Activated CD4-positive, alpha-beta memory T cell treated with anti-CD3 and anti-CD28 coated beads, Interleukin-2, amount 10 ng/mL, durations not matched to agents 7 days and 5 days (primary cell): Measurements from ENCODE around the gene IFIT2. TPM values are rescaled to one million over a fixed set of nuclear protein-coding genes. Genes with fewer than 3 reads are reported as not detected.

Experiments
- CTCF ChIA-PET: fragments of 350-600 bp; sonication (Branson Sonifier 250); formaldehyde crosslinking; loops from one replicate; lab custom pipeline; 2021; ENCODE audit warnings: antibody characterized with exemption, inconsistent platforms; lab: Charles Lee
- POLR2A ChIA-PET: fragments of 350-600 bp; sonication (Branson Sonifier 250); formaldehyde crosslinking; loops from one replicate; lab custom pipeline; 2021; ENCODE audit warnings: antibody characterized with exemption; lab: Charles Lee
- DNase-seq: peaks from one replicate; pipeline ENCODE4 v3.0.0-alpha.2; 2020
- H3K27ac Mint-ChIP-seq: one replicate; pipeline ENCODE4 v1.8.0; 2021; ENCODE audit warnings: mild to moderate bottlenecking, mixed read lengths
- H3K27me3 Mint-ChIP-seq: one replicate; pipeline ENCODE4 v1.8.0; 2021; ENCODE audit warnings: mixed read lengths
- H3K36me3 Mint-ChIP-seq: one replicate; pipeline ENCODE4 v1.8.0; 2021; ENCODE audit warnings: low read depth, mixed read lengths
- H3K4me1 Mint-ChIP-seq: one replicate; pipeline ENCODE4 v1.8.0; 2021; ENCODE audit warnings: mixed read lengths
- H3K4me3 Mint-ChIP-seq: one replicate; pipeline ENCODE4 v1.8.0; 2021; ENCODE audit warnings: mild to moderate bottlenecking, mixed read lengths
- H3K9me3 Mint-ChIP-seq: one replicate; pipeline ENCODE4 v1.8.0; 2021; ENCODE audit warnings: mixed read lengths
- total RNA-seq, 2 experiments: library from RNA; stranded (reverse); gene quantifications; one replicate each; pipeline ENCODE4 v1.2.3, GENCODE V29; 2021

The IFIT2 gene
- total RNA-seq, 2 experiments from 2014 or later, result 14.6 to 14.8 TPM

GRCh38 chr10:89338713-89339112, 36.9 kb downstream of the IFIT2 start:
- Mint-ChIP-seq H3K4me1 (peaks cover 37% of the 10 kb centered on the region), H3K27ac (no peak overlapping the region), H3K36me3 (peaks cover 81% of the 10 kb centered on the region), H3K4me3 (no peak overlapping the region), H3K9me3 (no peaks in the 10 kb centered on the region), H3K27me3 (peaks cover 17% of the 10 kb centered on the region)
- POLR2A ChIA-PET, result interaction anchor here (0.9 kb wide), 1 partner anchor 9 kb away, joined by 4 read pairs; no protein-coding TSS in a partner anchor
- no peak for DNase-seq
- CTCF ChIA-PET, result interaction anchor here (1.3 kb wide), 2 partner anchors 31 to 55 kb away, joined by 4 read pairs; no protein-coding TSS in a partner anchor

DNA sequence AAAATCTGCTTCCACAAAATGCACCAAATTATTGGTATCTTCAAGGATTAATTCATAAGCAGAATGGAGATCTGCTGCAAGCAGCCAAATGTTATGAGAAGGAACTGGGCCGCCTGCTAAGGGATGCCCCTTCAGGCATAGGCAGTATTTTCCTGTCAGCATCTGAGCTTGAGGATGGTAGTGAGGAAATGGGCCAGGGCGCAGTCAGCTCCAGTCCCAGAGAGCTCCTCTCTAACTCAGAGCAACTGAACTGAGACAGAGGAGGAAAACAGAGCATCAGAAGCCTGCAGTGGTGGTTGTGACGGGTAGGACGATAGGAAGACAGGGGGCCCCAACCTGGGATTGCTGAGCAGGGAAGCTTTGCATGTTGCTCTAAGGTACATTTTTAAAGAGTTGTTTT, 38.0 kb downstream of the IFIT2 start:
- Mint-ChIP-seq H3K9me3 (no peaks in the 10 kb centered on the region), H3K36me3 (peaks cover 74% of the 10 kb centered on the region), H3K4me1 (peaks cover 31% of the 10 kb centered on the region), H3K4me3 (no peak overlapping the region), H3K27me3 (peaks cover 22% of the 10 kb centered on the region), H3K27ac (no peak overlapping the region)
- no peak for DNase-seq
- ChIA-PET CTCF (interaction anchor here (1.3 kb wide), 1 partner anchor 30 kb away, joined by 4 read pairs; no protein-coding TSS in a partner anchor), POLR2A (interaction anchor here (1.0 kb wide), 1 partner anchor 74 kb away, joined by 3 read pairs; the partner anchor contains the start of gene IFIT5)

DNA sequence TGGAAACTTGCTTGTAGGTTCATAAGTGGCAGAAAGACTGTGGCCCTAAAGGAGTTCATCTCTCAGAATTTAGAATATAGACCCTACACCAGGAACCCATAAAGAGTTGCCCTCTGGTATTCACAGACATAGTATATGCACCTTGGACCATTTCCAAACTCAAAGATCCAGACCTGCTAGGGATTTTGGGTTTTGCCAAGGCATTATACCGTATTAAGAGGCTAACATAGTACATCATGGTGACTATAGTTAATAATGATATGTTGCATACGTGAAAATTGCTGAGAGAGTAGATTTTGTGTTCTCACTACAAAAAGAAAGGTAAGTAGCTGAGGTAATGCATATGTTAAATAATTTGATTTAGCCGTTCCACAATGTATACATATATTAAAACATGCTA, 39.8 kb downstream of the IFIT2 start:
- DNase-seq, result no peak
- peaks cover 16% of the 10 kb centered on the region for H3K4me1 Mint-ChIP-seq
- ChIA-PET POLR2A (no interaction called here), CTCF (no interaction called here)
- H3K27ac Mint-ChIP-seq, result no peak overlapping the region
- H3K4me3 Mint-ChIP-seq, result no peak overlapping the region
- peaks cover 59% of the 10 kb centered on the region for H3K36me3 Mint-ChIP-seq
- peaks cover 16% of the 10 kb centered on the region for H3K27me3 Mint-ChIP-seq
- no peaks in the 10 kb centered on the region for H3K9me3 Mint-ChIP-seq

DNA sequence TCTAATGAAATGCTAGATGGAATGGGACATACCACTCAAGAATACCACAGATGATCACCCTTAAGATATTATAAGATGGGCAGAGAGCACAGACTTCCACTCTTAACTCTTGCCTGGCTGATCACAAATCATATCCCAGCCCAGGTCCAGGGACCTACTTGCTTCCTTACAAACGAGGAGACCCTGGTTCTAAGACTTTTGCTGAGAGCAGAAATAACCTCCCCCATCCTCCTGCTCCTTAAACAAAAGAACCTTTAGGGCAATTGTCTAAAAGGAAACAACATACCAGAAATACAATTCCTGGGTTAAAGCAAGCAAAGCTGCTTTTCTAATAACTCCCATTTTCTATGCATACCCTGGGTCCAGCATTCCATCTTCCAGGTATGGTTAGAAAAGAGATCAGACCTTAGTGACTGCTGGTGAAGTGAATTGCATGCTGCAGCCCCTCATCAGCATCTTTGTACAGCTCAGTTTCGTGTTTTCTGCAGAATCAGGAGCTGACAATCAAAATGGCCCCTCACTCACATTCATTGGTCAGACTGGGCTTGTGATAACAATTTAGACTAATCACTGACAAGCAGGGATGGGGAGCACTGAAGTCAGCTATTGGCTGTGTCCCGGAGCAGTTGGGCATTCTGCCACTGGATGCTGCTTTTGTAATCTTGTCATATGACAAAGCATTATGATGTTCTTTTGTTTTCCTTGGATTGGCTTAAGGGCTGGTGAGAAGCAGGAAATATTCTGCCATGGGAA, 40.5 kb downstream of the IFIT2 start:
- DNase-seq, result no peak
- Mint-ChIP-seq H3K27ac (no peak overlapping the region), H3K4me3 (no peak overlapping the region), H3K4me1 (peaks cover 10% of the 10 kb centered on the region), H3K9me3 (no peaks in the 10 kb centered on the region), H3K27me3 (peaks cover 20% of the 10 kb centered on the region), H3K36me3 (peaks cover 53% of the 10 kb centered on the region)
- CTCF ChIA-PET, result no interaction called here
- POLR2A ChIA-PET, result interaction anchor here (1.0 kb wide), 1 partner anchor 72 kb away, joined by 4 read pairs; the partner anchor contains the start of gene IFIT5

DNA sequence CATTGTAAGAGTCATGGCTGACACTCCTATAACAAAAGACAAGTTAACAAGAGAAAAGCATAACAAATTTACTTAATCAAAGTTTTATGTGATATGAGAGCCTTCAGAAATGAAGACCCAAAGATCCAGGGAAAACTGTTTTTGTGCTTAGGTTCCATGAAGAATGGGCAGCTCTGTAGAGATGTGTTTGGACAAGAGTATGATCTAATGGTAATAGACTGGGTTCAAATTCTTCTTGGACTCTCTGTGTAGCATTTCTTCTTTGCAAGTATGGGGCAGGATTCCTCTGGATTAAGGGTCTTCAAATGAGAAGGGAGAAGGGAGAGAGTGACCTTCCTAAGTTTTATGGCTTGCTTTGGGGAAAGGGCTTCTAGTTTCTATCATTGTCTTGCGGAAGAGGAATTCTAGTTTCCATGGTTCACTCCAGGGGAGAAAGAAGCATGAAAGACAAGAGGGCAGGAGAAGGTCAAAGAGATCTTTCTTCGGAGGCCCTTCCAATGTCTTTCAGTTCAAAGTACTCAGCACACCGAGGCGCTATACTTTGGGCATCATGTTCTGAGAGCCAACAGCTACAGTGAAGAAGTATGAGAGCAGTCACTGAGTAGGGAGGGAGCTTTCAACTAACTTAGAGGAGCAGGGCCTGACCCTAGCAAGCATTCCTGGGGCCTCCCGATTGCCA, 41.4 kb downstream of the IFIT2 start:
- Mint-ChIP-seq H3K36me3 (peaks cover 46% of the 10 kb centered on the region), H3K9me3 (no peaks in the 10 kb centered on the region), H3K27ac (no peak overlapping the region), H3K4me3 (no peak overlapping the region), H3K27me3 (peaks cover 20% of the 10 kb centered on the region), H3K4me1 (peaks cover 4% of the 10 kb centered on the region)
- no peak for DNase-seq
- CTCF ChIA-PET, result no interaction called here
- POLR2A ChIA-PET, result interaction anchor here (0.7 to 1.0 kb wide), 3 partner anchors 11 to 71 kb away, joined by 3 to 4 read pairs (median 3); partner anchors contain the start of genes IFIT2 and IFIT5

- Mint-ChIP-seq H3K27me3 (peaks cover 22% of the 10 kb centered on the region), H3K9me3 (no peaks in the 10 kb centered on the region), H3K4me1 (no peaks in the 10 kb centered on the region), H3K36me3 (peaks cover 37% of the 10 kb centered on the region), H3K4me3 (no peak overlapping the region), H3K27ac (no peak overlapping the region)
- DNase-seq, result no peak
- ChIA-PET POLR2A (interaction anchor here (0.7 to 0.9 kb wide), 2 partner anchors 12 to 42 kb away, joined by 3 read pairs; partner anchors contain the start of gene IFIT2), CTCF (no interaction called here)
These were observed 42.3 kb downstream of the IFIT2 start for GRCh38 chr10:89344156-89344555.

DNA sequence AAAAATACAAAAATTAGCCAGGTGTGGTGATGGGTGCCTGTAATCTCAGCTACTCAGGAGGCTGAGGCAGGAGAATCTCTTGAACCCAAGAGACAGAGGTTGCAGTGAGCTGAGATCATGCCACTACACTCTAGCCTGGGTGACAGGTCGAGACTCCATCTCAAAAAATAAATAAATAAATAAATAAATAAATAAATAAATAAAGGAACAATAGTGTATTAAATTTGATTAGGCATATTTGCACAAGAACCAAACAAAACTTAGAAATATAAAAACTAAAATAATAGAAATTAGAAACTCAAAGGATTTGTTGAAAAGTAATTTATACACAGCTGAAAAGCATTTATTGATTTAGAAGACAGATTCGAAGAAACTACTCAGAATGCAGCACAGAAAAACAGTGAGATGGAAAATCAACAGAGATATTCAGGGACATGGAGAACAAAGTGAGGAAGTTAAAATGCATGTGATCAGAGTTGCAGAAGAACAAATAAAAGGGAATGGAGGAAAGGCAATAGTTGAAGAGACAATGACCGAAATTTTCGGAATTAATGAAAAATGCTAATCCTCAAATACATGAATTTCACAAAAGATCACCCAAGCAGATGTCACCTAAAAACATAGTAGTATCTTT, 43.6 kb downstream of the IFIT2 start:
- ChIA-PET CTCF (no interaction called here), POLR2A (interaction anchor here (1.4 to 1.5 kb wide), 3 partner anchors 8 to 69 kb away, joined by 3 to 4 read pairs (median 3); partner anchors contain the start of gene IFIT5)
- Mint-ChIP-seq H3K27ac (no peak overlapping the region), H3K4me3 (no peak overlapping the region), H3K9me3 (no peaks in the 10 kb centered on the region), H3K36me3 (peaks cover 25% of the 10 kb centered on the region), H3K4me1 (peaks cover 4% of the 10 kb centered on the region), H3K27me3 (peaks cover 22% of the 10 kb centered on the region)
- DNase-seq, result no peak

DNA sequence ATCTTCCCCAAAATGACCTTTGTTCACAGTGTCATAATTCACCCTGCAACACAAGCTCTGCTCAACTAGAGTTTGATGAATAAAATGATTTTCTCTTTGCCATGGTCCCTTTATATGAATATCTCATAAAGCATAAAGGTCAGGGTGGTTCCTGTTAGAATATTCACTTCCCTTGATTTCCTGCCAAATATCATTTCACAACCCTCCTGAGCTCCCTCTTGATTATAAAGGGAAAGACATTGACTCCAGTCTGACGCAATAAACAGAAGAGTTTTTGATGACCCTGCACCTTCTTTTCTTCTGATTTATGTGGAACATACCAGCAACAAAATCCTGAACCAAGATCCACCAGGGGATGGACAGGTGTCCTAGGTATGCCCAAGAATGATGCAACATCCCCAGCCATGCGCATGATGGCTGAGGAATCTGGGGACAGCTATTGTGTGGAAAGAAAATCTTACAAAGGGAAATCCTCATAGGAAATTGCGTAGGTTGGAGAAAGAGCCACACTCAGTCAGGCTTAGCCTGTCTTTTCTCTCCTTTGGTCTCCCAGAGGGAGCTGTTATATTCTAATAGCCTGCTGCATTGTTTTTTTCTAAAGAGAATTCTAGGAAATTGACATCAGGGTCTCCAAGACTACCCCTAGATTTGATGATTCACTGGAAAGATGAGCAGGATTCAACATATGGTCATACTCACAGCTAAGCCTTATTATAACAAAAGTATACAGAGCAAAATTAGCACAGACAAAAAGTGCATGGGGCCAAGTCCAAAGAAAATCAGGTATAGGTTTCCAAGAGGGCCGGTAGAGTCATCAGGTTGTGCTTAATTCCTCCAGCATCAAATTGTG, 44.8 kb downstream of the IFIT2 start:
- Mint-ChIP-seq H3K9me3 (no peaks in the 10 kb centered on the region), H3K4me3 (no peak overlapping the region), H3K27me3 (peaks cover 22% of the 10 kb centered on the region), H3K36me3 (peaks cover 17% of the 10 kb centered on the region), H3K4me1 (peaks cover 16% of the 10 kb centered on the region), H3K27ac (no peak overlapping the region)
- CTCF ChIA-PET, result no interaction called here
- POLR2A ChIA-PET, result interaction anchor here (1.1 to 1.5 kb wide), 4 partner anchors 8 to 67 kb away, joined by 3 to 4 read pairs (median 4); partner anchors contain the start of gene IFIT5
- no peak for DNase-seq

GRCh38 chr10:89347701-89348457, 46.0 kb downstream of the IFIT2 start:
- DNase-seq, result no peak
- H3K36me3 Mint-ChIP-seq, result peaks cover 5% of the 10 kb centered on the region
- peaks cover 25% of the 10 kb centered on the region for H3K4me1 Mint-ChIP-seq
- no peak overlapping the region for H3K4me3 Mint-ChIP-seq
- CTCF ChIA-PET, result no interaction called here
- no peak overlapping the region for H3K27ac Mint-ChIP-seq
- H3K9me3 Mint-ChIP-seq, result no peaks in the 10 kb centered on the region
- POLR2A ChIA-PET, result interaction anchor here (1.1 kb wide), 1 partner anchor 9 kb away, joined by 4 read pairs; no protein-coding TSS in a partner anchor
- peaks cover 22% of the 10 kb centered on the region for H3K27me3 Mint-ChIP-seq

- ChIA-PET POLR2A (no interaction called here), CTCF (no interaction called here)
- H3K27ac Mint-ChIP-seq, result no peak overlapping the region
- no peaks in the 10 kb centered on the region for H3K9me3 Mint-ChIP-seq
- no peak for DNase-seq
- peaks cover under 1% of the 10 kb centered on the region for H3K36me3 Mint-ChIP-seq
- peaks cover 25% of the 10 kb centered on the region for H3K4me1 Mint-ChIP-seq
- peaks cover 20% of the 10 kb centered on the region for H3K27me3 Mint-ChIP-seq
- no peak overlapping the region for H3K4me3 Mint-ChIP-seq
These were observed 46.6 kb downstream of the IFIT2 start for GRCh38 chr10:89348481-89348880.

- CTCF ChIA-PET, result no interaction called here
- Mint-ChIP-seq H3K27ac (no peak overlapping the region), H3K4me3 (no peak overlapping the region), H3K27me3 (peaks cover 22% of the 10 kb centered on the region), H3K9me3 (no peaks in the 10 kb centered on the region), H3K36me3 (no peaks in the 10 kb centered on the region), H3K4me1 (peaks cover 25% of the 10 kb centered on the region)
- no peak for DNase-seq
- POLR2A ChIA-PET, result no interaction called here
These were observed 47.1 kb downstream of the IFIT2 start for GRCh38 chr10:89348975-89349374.
